Ishikawa (cell line): Measurements from ENCODE around the gene P4HTM.

Source experiments
- CEBPB ChIP-seq: IDR thresholded peaks from 2 replicates; pipeline ENCODE4 v1.6.1; 2012
- CREB1 ChIP-seq: IDR thresholded peaks from 2 replicates; pipeline ENCODE4 v1.6.1; 2012; ENCODE audit warnings: low read depth
- EGR1 ChIP-seq: IDR thresholded peaks from 2 replicates; pipeline ENCODE4 v1.6.1; 2012
- EP300 ChIP-seq: IDR thresholded peaks from 2 replicates; pipeline ENCODE4 v1.6.1; 2012; ENCODE audit warnings: borderline replicate concordance
- FOXM1 ChIP-seq: IDR thresholded peaks from 2 replicates; pipeline ENCODE4 v1.6.1; 2012; ENCODE audit warnings: low read depth, borderline replicate concordance
- MAX ChIP-seq: IDR thresholded peaks from 2 replicates; pipeline ENCODE4 v1.6.1; 2012
- NFIC ChIP-seq: IDR thresholded peaks from 2 replicates; pipeline ENCODE4 v1.6.1; 2012
- RAD21 ChIP-seq: IDR thresholded peaks from 2 replicates; pipeline ENCODE4 v1.6.1; 2012; ENCODE audit warnings: low read depth
- TAF1 ChIP-seq: IDR thresholded peaks from 2 replicates; pipeline ENCODE4 v1.6.1; 2012; ENCODE audit warnings: low read depth, mild to moderate bottlenecking
- TCF12 ChIP-seq: IDR thresholded peaks from 2 replicates; pipeline ENCODE4 v1.6.1; 2012; ENCODE audit warnings: low read depth
- TEAD4 ChIP-seq: IDR thresholded peaks from 2 replicates; pipeline ENCODE4 v1.6.1; 2012
- USF1 ChIP-seq: IDR thresholded peaks from 2 replicates; pipeline ENCODE4 v1.6.1; 2012
- YY1 ChIP-seq: IDR thresholded peaks from 2 replicates; pipeline ENCODE4 v1.6.1; 2012; ENCODE audit warnings: low read depth
- ZBTB7A ChIP-seq: IDR thresholded peaks from 2 replicates; pipeline ENCODE4 v1.6.1; 2012; ENCODE audit warnings: low read depth
- TF ChIP-seq, protein P1 (sequence below): IDR thresholded peaks from 2 replicates; pipeline ENCODE4 v1.6.1; 2012; ENCODE audit warnings: low read depth, mild to moderate bottlenecking

Gene P4HTM

GRCh38 chr3:48989796-48990635, at the start of gene P4HTM:
P4HTM (plus strand) TSS chr3:48990241; CDS start chr3:48990257, 16 bp downstream.
- TF ChIP-seq MAX, result no peak; the same call in none of the 2 replicates
- peak; percentile 78 for TF ChIP-seq YY1
- TF ChIP-seq USF1, result no peak; the same call in 1 of the 2 replicates
- TF ChIP-seq, protein P1, sequence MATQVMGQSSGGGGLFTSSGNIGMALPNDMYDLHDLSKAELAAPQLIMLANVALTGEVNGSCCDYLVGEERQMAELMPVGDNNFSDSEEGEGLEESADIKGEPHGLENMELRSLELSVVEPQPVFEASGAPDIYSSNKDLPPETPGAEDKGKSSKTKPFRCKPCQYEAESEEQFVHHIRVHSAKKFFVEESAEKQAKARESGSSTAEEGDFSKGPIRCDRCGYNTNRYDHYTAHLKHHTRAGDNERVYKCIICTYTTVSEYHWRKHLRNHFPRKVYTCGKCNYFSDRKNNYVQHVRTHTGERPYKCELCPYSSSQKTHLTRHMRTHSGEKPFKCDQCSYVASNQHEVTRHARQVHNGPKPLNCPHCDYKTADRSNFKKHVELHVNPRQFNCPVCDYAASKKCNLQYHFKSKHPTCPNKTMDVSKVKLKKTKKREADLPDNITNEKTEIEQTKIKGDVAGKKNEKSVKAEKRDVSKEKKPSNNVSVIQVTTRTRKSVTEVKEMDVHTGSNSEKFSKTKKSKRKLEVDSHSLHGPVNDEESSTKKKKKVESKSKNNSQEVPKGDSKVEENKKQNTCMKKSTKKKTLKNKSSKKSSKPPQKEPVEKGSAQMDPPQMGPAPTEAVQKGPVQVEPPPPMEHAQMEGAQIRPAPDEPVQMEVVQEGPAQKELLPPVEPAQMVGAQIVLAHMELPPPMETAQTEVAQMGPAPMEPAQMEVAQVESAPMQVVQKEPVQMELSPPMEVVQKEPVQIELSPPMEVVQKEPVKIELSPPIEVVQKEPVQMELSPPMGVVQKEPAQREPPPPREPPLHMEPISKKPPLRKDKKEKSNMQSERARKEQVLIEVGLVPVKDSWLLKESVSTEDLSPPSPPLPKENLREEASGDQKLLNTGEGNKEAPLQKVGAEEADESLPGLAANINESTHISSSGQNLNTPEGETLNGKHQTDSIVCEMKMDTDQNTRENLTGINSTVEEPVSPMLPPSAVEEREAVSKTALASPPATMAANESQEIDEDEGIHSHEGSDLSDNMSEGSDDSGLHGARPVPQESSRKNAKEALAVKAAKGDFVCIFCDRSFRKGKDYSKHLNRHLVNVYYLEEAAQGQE, result no peak
- TF ChIP-seq CEBPB, result no peak
- no peak for TF ChIP-seq CREB1
- TF ChIP-seq EP300, result peak; percentile 5; the same call in 1 of the 2 replicates
- no peak for TF ChIP-seq NFIC
- TF ChIP-seq TAF1, result no peak; the same call in 1 of the 2 replicates
- peak; percentile 12; the same call in 1 of the 2 replicates for TF ChIP-seq RAD21
- peak; percentile 82 for TF ChIP-seq TEAD4
- TF ChIP-seq TCF12, result peak; percentile 21; the same call in 1 of the 2 replicates
- peak; percentile 39; the same call in 1 of the 2 replicates for TF ChIP-seq ZBTB7A
- peak; percentile 90 for TF ChIP-seq EGR1
- TF ChIP-seq FOXM1, result no peak

DNA sequence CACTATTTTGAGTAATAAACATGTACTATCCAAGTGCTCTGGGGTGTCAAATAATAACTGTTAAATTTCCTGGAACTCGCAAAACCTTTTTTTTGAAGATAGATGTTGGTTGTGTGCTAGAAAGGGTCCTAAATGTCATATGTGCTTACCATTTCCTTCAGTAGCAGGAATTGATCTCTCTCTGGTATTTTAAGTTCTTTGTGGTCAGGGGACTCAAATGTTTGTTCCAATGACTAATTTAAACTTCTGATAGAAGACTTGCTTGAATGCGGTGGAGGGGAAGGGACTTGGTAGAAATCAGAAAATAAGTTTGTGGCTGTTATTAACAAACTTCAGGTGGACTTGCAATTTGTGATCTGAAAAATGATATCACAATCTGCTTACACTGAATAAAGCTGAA, 44.6 kb upstream of the P4HTM start:
- TF ChIP-seq CEBPB (no peak), EGR1 (no peak)

GRCh38 chr3:48945891-48946549, 44.0 kb upstream of the P4HTM start:
- TF ChIP-seq TEAD4 (no peak), CREB1 (no peak), EP300 (no peak), YY1 (no peak)

- TF ChIP-seq ZBTB7A (no peak), CEBPB (no peak), NFIC (no peak), FOXM1 (no peak), CREB1 (no peak), RAD21 (no peak)
Measured at GRCh38 chr3:48949376-48949717, 40.7 kb upstream of the P4HTM start.

- TF ChIP-seq TAF1 (no peak), TEAD4 (no peak)
Measured at GRCh38 chr3:48950051-48950450, 40.0 kb upstream of the P4HTM start.

- TF ChIP-seq EP300 (no peak), MAX (no peak), CREB1 (no peak), ZBTB7A (no peak), TAF1 (no peak), YY1 (no peak), TEAD4 (no peak), RAD21 (no peak)
- TF ChIP-seq, protein P1, result no peak
Measured at GRCh38 chr3:48951764-48952163, 38.3 kb upstream of the P4HTM start.
